ENCODE measurements around the gene ITPR1. TPM values are rescaled to one million over a fixed set of nuclear protein-coding genes. Genes with fewer than 3 reads are reported as not detected.
"Not testable (repeated sequence)": the region's sequence is repeated elsewhere in the genome, so short reads cannot be mapped to it uniquely, and the experiment has no call there.

Gene ITPR1
- total and polyA plus RNA-seq, 3 experiments from 2014 or later = 14.9 to 85.8 (median 82.6) TPM

- H3K27ac Mint-ChIP-seq = peak overlapping the region; percentile 28 to 97 (median 52)
Measured at GRCh38 chr3:4589475-4590097, 96.4 kb downstream of the ITPR1 start.

DNA sequence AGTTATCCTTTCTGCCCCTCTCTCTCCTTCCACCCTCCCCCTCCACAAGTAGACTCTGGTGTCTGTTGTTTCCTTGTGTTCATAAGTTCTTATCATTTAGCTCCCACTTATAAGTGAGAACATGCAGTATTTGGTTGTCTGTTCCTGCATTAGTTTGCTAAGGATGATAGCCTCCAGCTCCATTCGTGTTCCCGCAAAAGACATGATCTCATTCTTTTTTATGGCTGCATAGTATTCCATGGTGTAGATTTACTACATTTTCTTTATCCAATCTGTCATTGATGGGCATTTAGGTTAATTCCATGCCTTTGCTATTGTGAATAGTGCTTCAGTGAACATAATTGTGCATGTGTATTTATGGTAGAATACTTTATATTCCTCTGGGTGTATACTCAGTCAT, 97.7 kb downstream of the ITPR1 start:
- H3K36me3 ChIP-seq (ENCODE audit: insufficient read depth, low read length); H3K36me3 Mint-ChIP-seq; H3K9me3 Mint-ChIP-seq; H3K27me3 Mint-ChIP-seq; H3K4me3 Mint-ChIP-seq; H3K9me3 ChIP-seq (ENCODE audit: low read length); H3K27ac ChIP-seq (ENCODE audit: low read depth, low read length); H3K4me3 ChIP-seq (ENCODE audit: low read length); POLR2A ChIA-PET; DNase-seq; H3K27me3 ChIP-seq (ENCODE audit: insufficient read depth, low read length, poor library complexity, severe bottlenecking): not testable (repeated sequence)
- CTCF ChIA-PET = interaction anchor here (0.8 to 2.0 kb wide), 3 partner anchors 42 to 72 kb away, joined by 3 to 4 read pairs (median 3); no protein-coding TSS in a partner anchor
- H3K4me1 ChIP-seq (ENCODE audit: insufficient read depth, low read length) = peaks cover 37% of the 10 kb centered on the region
- Mint-ChIP-seq H3K4me1 (peaks cover 47 to 81% (median 75%) of the 10 kb centered on the region in 3 donors), H3K27ac (peak overlapping the region in 1 of 8 donors; percentile 64)

More at GRCh38 chr3:4589475-4590097, 96.4 kb downstream of the ITPR1 start:
- CTCF ChIA-PET = interaction anchor here (1.3 kb wide), 1 partner anchor 25 kb away, joined by 3 read pairs; no protein-coding TSS in a partner anchor
- no peaks in the 10 kb centered on the region for H3K9me3 Mint-ChIP-seq
- no peak for DNase-seq
- H3K27me3 ChIP-seq (ENCODE audit: insufficient read depth, low read length, poor library complexity, severe bottlenecking) = no peaks in the 10 kb centered on the region
- POLR2A ChIA-PET = no interaction called here
- H3K4me3 Mint-ChIP-seq = peak overlapping the region in 4 of 7 donors; percentile 7 to 45 (median 21)
- peaks cover 52 to 83% (median 73%) of the 10 kb centered on the region in 3 donors for H3K4me1 Mint-ChIP-seq
- H3K27ac ChIP-seq (ENCODE audit: low read depth, low read length) = no peak overlapping the region
- H3K4me1 ChIP-seq (ENCODE audit: insufficient read depth, low read length) = peaks cover 43% of the 10 kb centered on the region
- H3K4me3 ChIP-seq (ENCODE audit: low read length) = no peak overlapping the region
- H3K9me3 ChIP-seq (ENCODE audit: low read length) = no peaks in the 10 kb centered on the region
- H3K27me3 Mint-ChIP-seq = no peaks in the 10 kb centered on the region
- H3K36me3 Mint-ChIP-seq = peaks cover 0 to 2% (median 0%) of the 10 kb centered on the region in 3 donors
- no peaks in the 10 kb centered on the region for H3K36me3 ChIP-seq (ENCODE audit: insufficient read depth, low read length)

DNA sequence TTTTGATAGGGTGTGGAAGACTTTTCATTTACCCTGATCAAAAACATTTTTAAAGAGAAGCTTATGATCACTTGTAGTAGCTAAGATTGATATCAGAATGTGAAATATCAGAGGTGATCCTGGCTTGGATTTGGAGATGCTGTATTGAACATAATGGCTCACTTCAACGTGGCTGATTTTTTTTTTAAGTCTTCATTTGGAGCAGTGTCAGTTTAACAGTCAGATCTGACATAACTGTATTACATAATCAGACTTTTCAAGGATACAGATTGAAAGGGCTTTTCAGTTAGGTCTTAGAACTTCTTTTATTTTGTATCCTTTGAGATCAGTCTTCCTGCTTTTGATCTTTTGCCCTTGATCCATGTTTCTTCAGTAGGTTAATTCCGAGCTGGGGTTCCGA, 98.5 kb downstream of the ITPR1 start:
- peaks cover 0 to 2% (median 0%) of the 10 kb centered on the region in 3 donors for H3K36me3 Mint-ChIP-seq
- no peak overlapping the region for H3K4me3 ChIP-seq (ENCODE audit: low read length)
- no peak overlapping the region for H3K27ac ChIP-seq (ENCODE audit: low read depth, low read length)
- no peaks in the 10 kb centered on the region for H3K36me3 ChIP-seq (ENCODE audit: insufficient read depth, low read length)
- no peaks in the 10 kb centered on the region for H3K9me3 ChIP-seq (ENCODE audit: low read length)
- H3K4me1 ChIP-seq (ENCODE audit: insufficient read depth, low read length) = peaks cover 34% of the 10 kb centered on the region
- CTCF ChIA-PET = interaction anchor here (0.8 to 2.0 kb wide), 2 partner anchors 42 to 73 kb away, joined by 3 to 4 read pairs; no protein-coding TSS in a partner anchor
- DNase-seq = no peak
- no peaks in the 10 kb centered on the region for H3K9me3 Mint-ChIP-seq
- no peaks in the 10 kb centered on the region for H3K27me3 ChIP-seq (ENCODE audit: insufficient read depth, low read length, poor library complexity, severe bottlenecking)
- H3K27ac Mint-ChIP-seq = no peak overlapping the region
- no peak overlapping the region for H3K4me3 Mint-ChIP-seq
- POLR2A ChIA-PET = no interaction called here
- no peaks in the 10 kb centered on the region for H3K27me3 Mint-ChIP-seq
- peaks cover 41 to 77% (median 66%) of the 10 kb centered on the region in 3 donors for H3K4me1 Mint-ChIP-seq

GRCh38 chr3:4593014-4593413, 99.9 kb downstream of the ITPR1 start:
- POLR2A ChIA-PET = no interaction called here
- no peak overlapping the region for H3K4me3 Mint-ChIP-seq
- peaks cover 20% of the 10 kb centered on the region for H3K4me1 ChIP-seq (ENCODE audit: insufficient read depth, low read length)
- H3K27ac ChIP-seq (ENCODE audit: low read depth, low read length) = no peak overlapping the region
- peaks cover 34 to 77% (median 63%) of the 10 kb centered on the region in 3 donors for H3K4me1 Mint-ChIP-seq
- no peaks in the 10 kb centered on the region for H3K27me3 ChIP-seq (ENCODE audit: insufficient read depth, low read length, poor library complexity, severe bottlenecking)
- no peaks in the 10 kb centered on the region for H3K9me3 ChIP-seq (ENCODE audit: low read length)
- CTCF ChIA-PET = no interaction called here
- H3K27me3 Mint-ChIP-seq = no peaks in the 10 kb centered on the region
- H3K36me3 ChIP-seq (ENCODE audit: insufficient read depth, low read length) = no peaks in the 10 kb centered on the region
- H3K4me3 ChIP-seq (ENCODE audit: low read length) = no peak overlapping the region
- DNase-seq = no peak
- peaks cover 0 to 2% (median 0%) of the 10 kb centered on the region in 3 donors for H3K36me3 Mint-ChIP-seq
- no peak overlapping the region for H3K27ac Mint-ChIP-seq
- no peaks in the 10 kb centered on the region for H3K9me3 Mint-ChIP-seq

- Histone ChIP-seq H3K27ac (ENCODE audit: low read depth, low read length) (no peak overlapping the region), H3K9me3 (ENCODE audit: low read length) (no peaks in the 10 kb centered on the region), H3K27me3 (ENCODE audit: insufficient read depth, low read length, poor library complexity, severe bottlenecking) (no peaks in the 10 kb centered on the region), H3K36me3 (ENCODE audit: insufficient read depth, low read length) (no peaks in the 10 kb centered on the region), H3K4me1 (ENCODE audit: insufficient read depth, low read length) (no peaks in the 10 kb centered on the region), H3K4me3 (ENCODE audit: low read length) (no peak overlapping the region)
- H3K4me1 Mint-ChIP-seq = peaks cover 13 to 70% (median 53%) of the 10 kb centered on the region in 3 donors
- no peak overlapping the region for H3K4me3 Mint-ChIP-seq
- DNase-seq = no peak
- H3K27ac Mint-ChIP-seq = peak overlapping the region in 1 of 8 donors; percentile 25
- peaks cover 0 to 9% (median 0%) of the 10 kb centered on the region in 3 donors for H3K36me3 Mint-ChIP-seq
- H3K9me3 Mint-ChIP-seq = peaks cover 0 to 8% (median 2%) of the 10 kb centered on the region in 5 donors
- CTCF ChIA-PET = no interaction called here
- POLR2A ChIA-PET = no interaction called here
- H3K27me3 Mint-ChIP-seq = no peaks in the 10 kb centered on the region
Measured at GRCh38 chr3:4595710-4596113, 102.6 kb downstream of the ITPR1 start.

GRCh38 chr3:4596612-4597011, 103.5 kb downstream of the ITPR1 start:
- Mint-ChIP-seq H3K27me3 (no peaks in the 10 kb centered on the region), H3K4me1 (peaks cover 13 to 64% (median 50%) of the 10 kb centered on the region in 3 donors), H3K4me3 (no peak overlapping the region), H3K27ac (peak overlapping the region in 1 of 8 donors; percentile 10), H3K36me3 (peaks cover 0 to 12% (median 0%) of the 10 kb centered on the region in 3 donors), H3K9me3 (peaks cover 0 to 10% (median 3%) of the 10 kb centered on the region in 5 donors)
- POLR2A ChIA-PET = no interaction called here
- no peak overlapping the region for H3K4me3 ChIP-seq (ENCODE audit: low read length)
- H3K4me1 ChIP-seq (ENCODE audit: insufficient read depth, low read length) = no peaks in the 10 kb centered on the region
- H3K36me3 ChIP-seq (ENCODE audit: insufficient read depth, low read length) = no peaks in the 10 kb centered on the region
- no peak for DNase-seq
- no peaks in the 10 kb centered on the region for H3K9me3 ChIP-seq (ENCODE audit: low read length)
- CTCF ChIA-PET = no interaction called here
- no peaks in the 10 kb centered on the region for H3K27me3 ChIP-seq (ENCODE audit: insufficient read depth, low read length, poor library complexity, severe bottlenecking)
- H3K27ac ChIP-seq (ENCODE audit: low read depth, low read length) = no peak overlapping the region

DNA sequence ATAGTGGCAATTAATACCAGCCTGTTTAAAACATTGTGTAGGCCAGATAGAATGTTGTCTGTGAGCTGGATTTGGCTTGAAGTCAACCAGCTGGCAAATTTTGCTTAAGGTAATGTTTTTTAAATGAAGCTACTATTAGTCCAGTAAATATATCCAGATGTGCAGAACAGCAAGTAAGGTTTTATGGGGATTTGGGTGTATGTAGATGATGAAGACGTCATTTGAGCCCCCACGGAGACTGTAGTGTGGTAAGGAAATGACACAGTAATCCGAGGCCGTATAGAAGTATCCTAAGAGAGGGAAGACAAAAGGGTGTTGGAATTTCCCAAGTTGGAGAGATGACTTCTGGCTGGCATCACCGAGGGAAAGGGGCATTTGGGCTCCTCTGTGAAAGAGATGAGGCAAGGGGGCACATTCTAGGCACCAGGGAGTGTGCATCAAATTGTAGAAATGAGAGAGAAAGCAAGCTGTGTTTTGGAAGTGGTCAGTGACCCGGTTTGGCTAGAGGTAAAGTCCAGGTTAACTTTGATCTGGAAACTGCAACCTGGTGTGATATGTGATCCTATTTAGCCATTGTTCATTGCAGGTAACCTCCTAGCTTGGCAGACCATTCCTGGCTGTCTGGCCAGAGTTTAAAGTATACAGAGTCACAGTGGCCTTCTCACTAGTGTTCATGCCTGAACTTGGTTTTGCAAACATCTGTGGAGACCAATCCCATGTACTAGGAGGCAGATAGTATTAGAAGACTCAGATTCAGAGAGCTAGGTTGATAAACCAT, 104.2 kb downstream of the ITPR1 start:
- H3K4me3 ChIP-seq (ENCODE audit: low read length) = no peak overlapping the region
- H3K27ac ChIP-seq (ENCODE audit: low read depth, low read length) = no peak overlapping the region
- no peaks in the 10 kb centered on the region for H3K4me1 ChIP-seq (ENCODE audit: insufficient read depth, low read length)
- no peak for DNase-seq
- H3K4me1 Mint-ChIP-seq = peaks cover 13 to 62% (median 45%) of the 10 kb centered on the region in 3 donors
- peak overlapping the region in 2 of 8 donors; percentile 8 to 62 for H3K27ac Mint-ChIP-seq
- ChIA-PET CTCF (no interaction called here), POLR2A (no interaction called here)
- no peaks in the 10 kb centered on the region for H3K27me3 ChIP-seq (ENCODE audit: insufficient read depth, low read length, poor library complexity, severe bottlenecking)
- no peaks in the 10 kb centered on the region for H3K27me3 Mint-ChIP-seq
- H3K9me3 ChIP-seq (ENCODE audit: low read length) = no peaks in the 10 kb centered on the region
- peaks cover 0 to 12% (median 0%) of the 10 kb centered on the region in 3 donors for H3K36me3 Mint-ChIP-seq
- no peak overlapping the region for H3K4me3 Mint-ChIP-seq
- no peaks in the 10 kb centered on the region for H3K36me3 ChIP-seq (ENCODE audit: insufficient read depth, low read length)
- H3K9me3 Mint-ChIP-seq = peaks cover 0 to 10% (median 3%) of the 10 kb centered on the region in 5 donors

GRCh38 chr3:4598232-4598631, 105.1 kb downstream of the ITPR1 start:
- H3K4me3 Mint-ChIP-seq; H3K27ac ChIP-seq (ENCODE audit: low read depth, low read length); H3K36me3 ChIP-seq (ENCODE audit: insufficient read depth, low read length); H3K9me3 ChIP-seq (ENCODE audit: low read length); DNase-seq; H3K27me3 Mint-ChIP-seq; H3K4me3 ChIP-seq (ENCODE audit: low read length); H3K4me1 ChIP-seq (ENCODE audit: insufficient read depth, low read length); H3K27me3 ChIP-seq (ENCODE audit: insufficient read depth, low read length, poor library complexity, severe bottlenecking); POLR2A ChIA-PET: not testable (repeated sequence)
- Mint-ChIP-seq H3K4me1 (peaks cover 13 to 62% (median 45%) of the 10 kb centered on the region in 3 donors), H3K36me3 (peaks cover 0 to 16% (median 0%) of the 10 kb centered on the region in 3 donors), H3K9me3 (peaks cover 0 to 10% (median 3%) of the 10 kb centered on the region in 5 donors), H3K27ac (peak overlapping the region in 1 of 8 donors; percentile 50)
- CTCF ChIA-PET = interaction anchor here (1.2 kb wide), 1 partner anchor 35 kb away, joined by 3 read pairs; no protein-coding TSS in a partner anchor

Data from CD8-positive, alpha-beta memory T cell (primary cell).